HG02973 (cell line): ENCODE measurements around the gene HPS5.
"Not testable (repeated sequence)": the region's sequence is repeated elsewhere in the genome, so short reads cannot be mapped to it uniquely, and the experiment has no call there.

Experiments used
- ATAC-seq: cut with Tn5 transposase; IDR thresholded peaks from one replicate; pipeline ENCODE4 v1.9.1; 2021; ENCODE audit warnings: moderate library complexity; ENCODE audit not compliant: unreplicated experiment

The HPS5 gene

DNA sequence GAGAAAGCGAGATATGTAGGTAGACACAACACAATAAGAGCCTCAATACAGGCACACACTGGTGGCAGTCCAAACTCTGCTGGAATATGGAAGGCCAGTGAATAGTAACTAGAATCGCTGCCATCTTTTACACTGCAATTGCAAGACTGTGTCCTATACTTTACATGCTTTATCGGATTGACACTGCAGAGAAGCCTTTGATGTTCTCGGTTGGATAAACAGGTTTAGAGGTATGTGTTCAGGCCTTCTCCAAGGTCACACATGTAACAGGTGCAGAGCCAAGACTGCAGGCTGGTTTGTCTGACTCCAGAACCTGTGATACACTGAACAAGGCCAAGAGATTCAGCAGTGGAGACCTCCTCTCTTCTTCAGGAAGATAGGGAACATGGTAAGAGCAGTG, 50.7 kb downstream of the HPS5 start:
- no peak for ATAC-seq

- ATAC-seq, result no peak
Measured at GRCh38 chr11:18270102-18270501, 51.8 kb downstream of the HPS5 start.

DNA sequence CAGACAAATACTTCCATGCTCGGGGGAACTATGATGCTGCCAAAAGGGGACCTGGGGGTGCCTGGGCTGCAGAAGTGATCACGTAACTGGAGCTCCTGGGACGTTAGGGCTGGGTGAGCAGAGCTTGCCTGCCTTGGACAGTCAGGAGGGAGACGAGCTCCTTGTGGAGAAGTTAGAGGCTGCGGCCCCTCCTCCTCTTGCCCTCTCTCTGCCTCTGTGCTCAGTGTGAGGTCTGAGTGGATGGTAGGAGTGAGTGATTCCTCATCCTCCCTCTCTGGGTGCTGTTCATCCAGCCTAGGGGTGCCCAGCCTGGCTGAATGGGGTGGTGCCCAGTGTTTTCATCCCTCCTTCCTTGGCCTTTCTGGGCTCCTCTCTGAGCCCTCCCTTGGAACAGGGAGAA, 52.7 kb downstream of the HPS5 start:
- ATAC-seq, result not testable (repeated sequence)

GRCh38 chr11:18267335-18268133, 54.4 kb downstream of the HPS5 start:
- peak; percentile 61 for ATAC-seq

DNA sequence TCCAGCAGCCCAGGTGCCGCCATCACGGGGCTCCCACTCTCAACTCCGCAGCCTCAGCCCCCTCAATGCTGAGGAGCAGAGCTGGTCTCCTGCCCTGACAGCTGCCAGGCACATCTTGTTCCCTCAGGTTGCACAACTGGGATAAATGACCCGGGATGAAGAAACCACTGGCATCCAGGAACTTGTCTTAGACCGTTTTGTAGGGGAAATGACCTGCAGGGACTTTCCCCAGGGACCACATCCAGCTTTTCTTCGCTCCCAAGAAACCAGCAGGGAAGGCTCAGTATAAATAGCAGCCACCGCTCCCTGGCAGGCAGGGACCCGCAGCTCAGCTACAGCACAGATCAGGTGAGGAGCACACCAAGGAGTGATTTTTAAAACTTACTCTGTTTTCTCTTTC, 56.0 kb downstream of the HPS5 start, which contains the start of gene SAA1:
TSS of gene SAA1 (plus strand) at position 316 of the 400 bp plus-strand sequence. CDS start 624 bp downstream, outside the sequence.
- ATAC-seq, result no peak

DNA sequence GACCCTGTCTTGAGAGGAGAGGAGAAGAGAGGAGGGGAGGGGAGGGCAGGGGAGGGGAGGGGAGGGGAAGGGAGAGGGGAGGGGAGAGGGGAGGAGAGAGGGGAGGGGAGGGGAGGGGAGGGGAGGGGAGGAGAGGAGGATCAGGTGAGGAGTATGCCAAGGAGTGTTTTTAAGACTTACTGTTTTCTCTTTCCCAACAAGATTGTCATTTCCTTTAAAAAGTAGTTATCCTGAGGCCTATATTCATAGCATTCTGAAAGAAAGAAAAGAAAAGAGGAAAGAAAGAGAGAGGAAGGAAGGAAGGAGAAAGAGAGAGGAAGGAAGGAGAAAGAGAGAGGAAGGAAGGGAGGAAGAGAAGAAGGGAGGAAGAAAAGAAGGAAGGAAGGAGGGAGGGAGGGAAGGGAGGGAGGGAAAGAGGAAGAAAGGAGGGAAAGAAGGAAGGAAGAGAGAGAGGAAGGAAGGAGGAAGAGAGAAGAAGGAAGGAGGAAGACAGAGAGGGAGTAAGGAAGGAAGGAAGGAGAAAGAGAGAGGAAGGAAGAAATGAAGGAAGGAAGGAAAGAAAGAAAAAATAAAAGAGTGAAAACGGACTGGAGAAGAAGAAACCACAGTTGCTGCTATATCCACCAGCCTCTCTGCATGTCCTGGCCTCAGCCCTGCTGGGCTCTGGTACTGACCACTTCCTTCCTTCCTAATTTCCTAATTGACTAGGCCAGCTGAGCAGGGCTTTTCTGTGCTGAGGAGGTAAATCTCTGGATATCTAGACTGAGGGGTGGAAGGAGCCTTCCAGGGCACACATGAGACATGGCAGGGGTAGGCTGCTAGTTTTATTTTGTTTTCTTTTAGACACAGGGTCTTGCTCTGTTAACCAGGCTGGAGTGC, 57.0 kb downstream of the HPS5 start:
- no peak for ATAC-seq

DNA sequence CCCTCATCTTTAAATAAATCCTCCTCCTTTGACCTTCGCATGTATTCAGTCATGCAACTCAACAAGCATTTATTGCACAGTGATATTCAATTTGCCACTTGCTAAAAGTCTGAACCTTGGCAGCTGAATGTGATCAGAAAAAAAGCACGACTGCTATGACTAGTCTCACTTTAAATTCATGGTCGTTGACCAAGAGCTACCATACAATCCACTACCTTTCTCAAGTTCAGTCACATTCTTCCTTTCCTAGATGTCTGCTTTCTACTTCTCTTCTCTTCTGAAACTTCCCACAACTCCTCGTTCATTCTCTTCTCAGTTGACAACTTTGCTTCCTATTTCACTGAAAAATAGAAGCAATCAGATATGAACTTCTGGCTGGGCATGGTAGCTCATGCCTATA, 57.9 kb downstream of the HPS5 start:
- ATAC-seq, result no peak

DNA sequence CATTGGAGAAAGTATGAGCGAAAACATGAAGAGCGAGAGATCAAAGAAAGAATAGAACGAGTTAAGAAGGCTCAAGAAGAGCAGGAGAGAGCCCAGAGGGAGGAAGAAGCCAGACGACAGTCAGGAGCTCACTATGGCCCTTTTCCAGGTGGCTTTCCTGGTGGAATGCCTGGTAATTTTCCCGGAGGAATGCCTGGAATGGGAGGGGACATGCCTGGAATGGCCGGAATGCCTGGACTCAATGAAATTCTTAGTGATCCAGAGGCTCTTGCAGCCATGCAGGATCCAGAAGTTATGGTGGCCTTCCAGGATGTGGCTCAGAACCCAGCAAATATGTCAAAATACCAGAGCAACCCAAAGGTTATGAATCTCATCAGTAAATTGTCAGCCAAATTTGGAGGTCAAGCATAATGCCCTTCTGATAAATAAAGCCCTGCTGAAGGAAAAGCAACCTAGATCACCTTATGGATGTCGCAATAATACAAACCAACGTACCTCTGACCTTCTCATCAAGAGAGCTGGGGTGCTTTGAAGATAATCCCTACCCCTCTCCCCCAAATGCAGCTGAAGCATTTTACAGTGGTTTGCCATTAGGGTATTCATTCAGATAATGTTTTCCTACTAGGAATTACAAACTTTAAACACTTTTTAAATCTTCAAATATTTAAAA, 59.1 kb downstream of the HPS5 start:
- ATAC-seq, result not testable (repeated sequence)

DNA sequence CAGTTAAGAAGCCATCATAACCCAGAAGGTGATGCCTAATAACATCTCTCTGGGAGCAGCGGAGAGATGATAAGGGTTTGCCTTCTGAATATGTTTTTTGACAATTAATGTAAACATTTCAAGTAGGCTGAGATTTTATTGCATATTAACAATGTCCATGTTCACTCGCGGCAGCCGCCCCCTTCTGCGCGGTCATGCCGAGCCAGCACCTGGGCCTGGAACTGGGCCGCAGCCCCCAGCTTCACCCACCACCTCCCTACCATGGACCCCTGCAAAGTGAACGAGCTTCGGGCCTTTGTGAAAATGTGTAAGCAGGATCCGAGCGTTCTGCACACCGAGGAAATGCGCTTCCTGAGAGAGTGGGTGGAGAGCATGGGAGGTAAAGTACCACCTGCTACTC, 60.2 kb downstream of the HPS5 start:
- no peak for ATAC-seq

GRCh38 chr11:18259259-18259658, 62.7 kb downstream of the HPS5 start:
- ATAC-seq, result no peak

GRCh38 chr11:18254781-18255361, 67.1 kb downstream of the HPS5 start:
- no peak for ATAC-seq

DNA sequence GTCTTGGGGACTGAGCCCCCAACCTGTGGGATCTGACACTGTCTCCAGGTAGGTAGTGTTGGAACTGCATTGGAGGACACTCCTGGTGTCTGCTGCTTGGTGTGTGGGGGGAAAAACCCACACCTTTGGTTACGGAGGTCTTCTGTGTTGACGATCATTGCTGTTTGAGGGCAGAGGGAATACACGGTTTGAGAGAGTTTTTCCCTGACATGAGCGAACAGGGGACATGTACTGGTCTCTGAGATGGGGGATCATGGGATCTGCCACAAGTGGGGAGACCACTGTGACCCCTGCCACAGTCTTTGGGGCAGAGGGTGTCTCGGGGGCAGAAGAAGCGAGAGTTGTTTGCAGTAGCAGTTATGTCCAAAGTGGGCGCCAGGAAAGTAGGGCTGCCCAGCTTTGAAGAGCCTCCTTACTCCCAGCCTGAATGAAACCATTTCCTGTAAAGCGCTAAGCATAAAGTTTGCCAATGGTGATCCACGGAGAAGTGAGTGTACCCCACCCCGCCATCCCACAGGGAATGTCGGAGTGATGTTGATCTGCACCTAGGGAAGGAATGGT, 68.1 kb downstream of the HPS5 start:
- no peak for ATAC-seq

GRCh38 chr11:18253233-18253632, 68.7 kb downstream of the HPS5 start:
- no peak for ATAC-seq

DNA sequence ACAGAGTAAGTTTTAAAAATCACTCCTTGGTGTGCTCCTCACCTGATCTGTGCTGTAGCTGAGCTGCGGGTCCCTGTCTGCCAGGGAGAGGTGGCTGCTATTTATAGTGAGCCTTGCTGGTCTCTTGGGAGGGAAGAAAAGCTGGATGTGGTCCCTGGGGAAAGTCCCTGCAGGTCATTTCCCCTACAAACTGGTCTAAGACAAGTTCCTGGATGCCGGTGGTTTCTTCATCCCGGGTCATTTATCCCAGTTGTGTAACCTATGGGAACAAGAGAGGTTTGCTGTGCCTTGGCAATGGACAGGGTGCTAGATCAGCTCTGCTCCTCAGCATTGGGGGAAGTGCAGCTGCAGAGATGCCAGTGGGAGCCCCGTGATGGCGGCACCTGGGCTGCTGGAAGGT, 73.4 kb downstream of the HPS5 start, which contains the start of gene SAA2:
TSS of gene SAA2 (minus strand) at position 108 of the 400 bp plus-strand sequence. CDS start 657 bp downstream, outside the sequence.
- no peak for ATAC-seq

- peak; percentile 19 for ATAC-seq
Measured at GRCh38 chr11:18247191-18247581, 74.8 kb downstream of the HPS5 start.

- ATAC-seq, result peak; percentile 85
Measured at GRCh38 chr11:18246379-18247190, 75.4 kb downstream of the HPS5 start.

DNA sequence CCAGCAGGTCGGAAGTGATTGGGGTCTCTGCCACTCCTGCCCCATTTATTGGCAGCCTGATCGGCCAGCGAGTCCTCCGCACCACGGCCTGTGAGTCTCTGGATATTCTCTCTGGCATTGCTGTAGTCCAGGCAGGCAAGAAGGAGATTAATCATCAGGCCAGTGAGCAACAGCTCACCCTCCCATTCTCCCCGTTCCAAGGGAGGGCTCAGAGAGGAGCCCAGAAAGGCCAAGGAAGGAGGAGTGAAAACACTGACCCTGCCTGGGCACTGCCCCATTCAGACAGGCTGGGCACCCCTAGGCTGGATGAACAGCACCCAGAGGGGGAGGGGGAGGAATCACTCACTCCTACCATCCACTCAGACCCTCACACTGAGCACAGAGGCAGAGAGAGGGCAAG, 76.5 kb downstream of the HPS5 start:
- no peak for ATAC-seq

DNA sequence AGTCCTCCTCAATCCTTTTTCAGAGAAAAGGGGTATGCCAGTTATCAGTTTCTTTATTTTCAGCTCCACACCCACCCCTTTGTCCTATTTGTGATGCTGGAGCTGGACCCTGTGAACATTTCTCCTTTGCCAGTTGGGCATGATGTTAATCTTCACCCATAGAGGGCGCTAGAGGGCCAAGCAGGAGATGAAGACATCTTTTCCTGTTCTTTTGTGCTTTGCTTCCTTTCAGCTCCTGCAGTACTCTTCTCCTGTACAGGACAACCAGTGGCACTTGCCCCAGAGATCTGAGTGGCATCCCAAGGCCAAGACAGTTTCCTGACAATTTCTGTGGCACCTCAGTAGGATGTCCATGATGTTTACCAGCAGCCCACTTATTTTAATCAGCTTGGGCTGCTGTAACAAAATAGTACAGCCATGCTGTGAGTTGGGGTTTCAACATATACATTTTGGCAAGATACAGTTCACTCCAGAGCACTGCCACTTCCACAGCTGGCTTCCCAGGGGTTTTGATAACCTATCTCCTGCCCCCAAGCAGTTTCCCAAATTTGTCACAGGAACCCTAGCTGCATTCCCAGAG, 78.1 kb downstream of the HPS5 start:
- no peak for ATAC-seq

GRCh38 chr11:18239655-18240054, 82.3 kb downstream of the HPS5 start:
- ATAC-seq, result no peak
